ENCODE data around the gene TTLL6.
"Not testable (repeated sequence)": the region's sequence is repeated elsewhere in the genome, so short reads cannot be mapped to it uniquely, and the experiment has no call there.

TTLL6 gene

DNA sequence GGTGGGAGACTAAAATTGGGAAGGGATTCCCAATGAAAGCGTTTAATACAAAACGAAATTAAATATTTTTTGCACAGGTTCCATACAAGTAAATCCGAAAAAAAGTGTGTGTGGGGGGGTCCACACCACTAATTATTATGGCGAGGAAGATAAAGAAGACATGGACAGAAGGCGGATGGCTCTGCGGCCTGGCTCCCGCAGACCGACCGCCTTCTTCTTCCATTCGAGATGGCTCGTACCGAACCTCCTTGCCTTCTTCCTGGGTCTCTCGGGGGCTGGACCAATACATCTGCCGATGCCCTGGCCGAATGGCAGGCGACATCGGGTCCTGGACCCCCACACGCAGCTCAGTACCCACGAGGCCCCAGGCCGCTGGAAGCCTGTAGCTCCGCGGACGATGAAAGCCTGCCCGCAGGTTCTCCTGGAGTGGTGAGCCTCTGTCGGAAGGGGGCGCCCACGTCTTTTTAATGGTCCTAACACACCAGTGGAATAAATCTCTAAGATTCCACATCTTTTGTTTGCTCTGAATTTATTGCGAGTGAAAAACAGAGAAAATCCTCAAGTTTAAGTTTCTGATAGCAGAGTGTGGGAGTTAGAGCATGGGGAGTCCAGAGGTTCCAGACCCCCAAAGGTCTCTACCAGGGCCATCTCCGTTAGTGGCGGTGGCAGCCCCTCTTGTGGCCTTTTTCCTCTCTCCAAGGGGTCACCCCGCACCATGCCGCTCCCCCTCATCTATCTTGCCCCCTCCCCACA lies 92.6 kb downstream of the TTLL6 start:
- peak; percentile 55 for DNase-seq (ENCODE audit: low read depth, low spot score)

DNA sequence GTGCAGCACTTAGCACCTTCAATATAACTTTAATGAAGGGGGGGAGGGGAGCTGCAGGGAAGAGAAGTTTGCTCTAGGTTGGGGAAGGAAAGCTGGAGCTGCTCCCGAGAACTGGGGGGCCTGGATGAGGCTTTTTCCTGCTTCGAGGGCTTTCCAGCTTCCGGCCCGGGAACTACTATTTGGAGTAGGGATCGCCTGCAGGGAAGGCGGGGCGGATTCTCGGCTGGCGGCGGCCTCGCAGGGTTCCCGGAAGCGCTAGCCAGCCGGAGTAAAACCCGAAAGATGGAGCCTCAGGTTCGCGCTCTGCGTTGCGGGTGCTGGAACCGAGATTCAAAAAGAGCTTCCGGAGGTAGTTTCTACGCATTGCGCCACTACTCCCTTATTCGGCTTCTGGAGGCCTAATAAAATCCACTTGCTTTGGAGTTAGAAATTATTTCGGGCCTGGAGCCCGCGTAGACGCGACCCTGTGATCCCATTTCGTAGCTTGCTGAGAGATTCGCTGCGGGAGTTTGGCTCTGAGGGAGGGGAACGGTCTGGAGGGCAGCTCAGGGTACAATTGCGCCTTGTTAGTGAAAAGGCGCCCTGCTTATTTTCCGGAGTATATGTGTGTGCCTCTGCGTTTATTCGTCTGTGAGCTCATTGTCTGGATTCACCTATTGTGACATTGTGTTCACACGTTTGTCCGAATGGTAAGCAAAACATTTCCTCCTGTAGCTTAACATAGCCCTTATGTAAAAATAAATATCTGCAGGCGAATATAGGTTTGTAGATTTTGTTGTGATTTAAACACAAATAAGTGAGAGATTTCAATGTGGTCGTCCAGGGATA lies 93.4 kb downstream of the TTLL6 start:
- no peak for DNase-seq (ENCODE audit: low read depth, low spot score)

DNA sequence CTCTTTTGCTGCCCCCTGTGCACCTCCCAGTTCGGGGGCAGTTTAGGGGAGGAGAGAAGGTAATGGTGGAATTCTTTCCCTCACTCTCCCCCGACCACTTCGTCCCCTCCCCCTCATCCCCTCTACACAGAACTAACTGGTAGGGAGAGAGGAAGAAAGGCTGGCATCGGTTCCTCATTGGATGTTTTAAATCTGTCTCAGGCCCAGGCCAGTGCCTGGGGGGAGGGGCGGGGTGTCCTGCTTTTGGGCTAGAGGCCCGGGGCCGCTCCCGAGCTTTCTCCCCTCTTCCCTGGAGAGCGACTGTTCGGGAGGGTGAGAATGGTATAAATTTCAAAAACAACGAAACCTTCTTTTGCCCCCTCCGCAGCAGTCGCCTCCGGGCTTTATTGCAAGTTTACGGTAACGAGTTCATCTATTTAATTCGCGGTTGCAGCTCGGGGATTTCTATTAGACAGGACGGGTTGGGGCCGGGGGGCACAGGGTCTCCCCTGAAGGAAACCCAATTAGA lies 94.1 kb downstream of the TTLL6 start, which contains the start of gene PRAC2:
TSS of gene PRAC2 (plus strand) at position 271 of the 508 bp plus-strand sequence. CDS start 1,226 bp downstream, outside the sequence.
- no peak for DNase-seq (ENCODE audit: low read depth, low spot score)

DNA sequence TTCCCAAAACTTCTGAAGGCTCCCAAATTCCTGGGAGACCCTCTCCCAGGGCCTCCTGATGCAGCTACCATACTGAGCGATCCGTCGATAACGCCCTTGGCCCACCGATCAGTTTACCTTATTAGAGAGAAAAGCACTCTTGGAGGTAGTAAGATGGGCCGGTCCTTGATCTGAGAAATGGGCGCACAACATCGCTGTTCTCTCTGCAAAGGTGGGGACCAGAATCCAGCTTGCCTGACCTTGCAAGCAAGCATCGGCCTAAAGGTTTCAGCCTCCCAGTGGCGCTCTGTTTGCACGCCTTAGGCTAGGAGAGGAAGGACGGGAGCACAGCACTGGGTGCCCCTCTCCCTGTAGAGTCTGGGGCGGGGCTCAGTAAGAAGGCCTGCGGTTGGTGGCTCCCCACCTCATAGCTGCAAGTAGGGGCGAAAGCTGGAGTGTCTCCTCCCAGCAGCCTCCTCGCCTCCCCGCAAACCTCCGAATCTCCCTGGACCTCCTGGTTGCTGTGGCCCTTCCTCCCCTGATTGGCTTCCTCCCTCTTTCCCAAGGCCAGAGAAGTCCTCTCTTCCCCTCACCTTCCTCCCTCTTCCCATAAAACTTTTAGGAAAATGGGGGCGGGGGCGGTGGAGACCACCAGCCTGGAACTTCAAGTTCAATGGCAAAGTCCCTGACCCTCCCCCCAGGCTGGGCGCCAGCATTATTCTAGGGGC lies 94.7 kb downstream of the TTLL6 start, which contains the start of gene PRAC1:
TSS of gene PRAC1 (minus strand) at position 318 of the 707 bp plus-strand sequence. CDS start at position 192, 126 bp downstream.
- DNase-seq (ENCODE audit: low read depth, low spot score), result no peak

DNA sequence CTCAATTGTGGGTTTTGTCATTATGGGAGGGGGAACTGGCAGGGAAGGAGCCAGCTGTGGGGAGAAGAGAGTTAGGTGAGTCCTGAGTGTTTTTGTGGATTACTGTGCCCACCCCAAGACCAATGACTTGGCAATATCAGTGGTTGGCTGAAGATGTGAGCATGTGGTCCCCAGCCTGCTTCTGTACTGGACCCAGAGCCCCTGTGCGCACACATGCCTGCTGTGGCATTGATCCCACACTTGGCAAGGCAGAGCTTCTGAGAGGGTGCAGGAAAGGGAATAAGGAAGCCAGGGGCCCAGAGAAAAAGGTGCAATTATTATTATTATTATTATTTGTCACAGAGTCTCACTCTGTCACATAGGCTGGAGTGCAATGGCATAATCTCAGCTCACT lies 96.0 kb downstream of the TTLL6 start:
- DNase-seq (ENCODE audit: low read depth, low spot score), result no peak

DNA sequence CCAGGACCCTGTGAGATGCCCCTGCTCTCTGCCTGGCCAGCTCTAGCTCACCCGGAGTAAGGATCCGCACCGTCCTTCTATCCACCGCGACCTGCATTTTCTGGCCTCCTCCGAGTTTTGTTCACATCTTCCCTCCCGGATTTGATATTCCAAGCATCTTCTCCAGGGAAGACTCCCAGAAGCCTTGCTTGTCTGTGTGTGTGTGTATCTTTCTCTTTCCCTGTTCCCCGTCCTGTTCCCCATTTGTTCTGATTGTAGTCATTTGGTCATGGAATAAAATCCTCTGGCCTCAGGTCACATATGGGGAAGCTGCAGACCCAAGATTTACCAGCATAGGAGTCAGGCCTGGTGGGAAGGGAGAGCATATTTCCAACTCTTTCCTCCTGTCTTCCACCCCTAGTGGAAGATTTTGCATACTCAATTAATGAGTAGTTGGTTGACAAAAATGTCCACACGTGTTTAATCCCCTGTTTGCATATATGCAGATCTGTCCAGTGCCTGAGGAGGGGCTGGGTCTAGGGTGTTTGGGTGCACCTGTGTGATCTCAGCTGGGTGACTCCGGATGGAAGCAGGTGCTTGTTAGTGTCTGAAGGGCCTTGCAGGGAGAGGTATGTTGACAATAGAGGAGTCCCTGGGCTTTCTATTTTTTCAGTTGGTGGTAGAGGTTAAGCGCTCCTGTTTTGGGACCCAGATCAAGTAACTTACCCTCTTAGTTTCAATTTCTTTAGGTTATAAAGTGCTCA lies 96.6 kb downstream of the TTLL6 start:
- no peak for DNase-seq (ENCODE audit: low read depth, low spot score)

DNA sequence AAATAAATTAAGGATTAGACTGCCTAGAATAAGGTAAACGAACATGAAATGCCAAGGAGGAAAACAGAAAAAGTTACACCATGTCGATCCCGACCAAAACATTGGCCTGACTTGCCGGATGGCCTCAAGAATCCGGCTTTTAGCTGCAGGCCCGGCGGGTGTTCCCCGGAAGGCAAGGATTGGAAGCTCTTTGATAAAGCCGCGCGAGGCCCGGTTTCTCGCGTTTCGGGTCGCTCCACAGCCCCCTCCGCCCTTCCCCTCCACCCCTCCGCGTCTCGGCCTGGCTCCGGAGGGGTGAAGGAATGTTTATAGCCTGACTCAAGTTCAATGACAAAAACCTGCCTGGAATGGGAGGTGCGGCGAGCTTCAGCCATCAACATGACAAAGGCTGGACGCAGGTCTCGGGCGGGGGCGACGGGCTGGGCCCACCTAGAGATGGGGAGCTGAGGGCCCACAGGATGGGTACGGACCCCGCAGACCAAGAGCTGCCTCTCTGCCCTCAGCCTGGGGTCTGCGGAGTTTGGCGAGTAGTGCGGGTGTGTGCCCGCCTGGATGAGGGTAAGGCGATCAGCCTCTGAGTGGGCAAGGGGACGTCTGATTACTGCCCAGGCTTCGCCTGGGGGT lies 97.3 kb downstream of the TTLL6 start:
- no peak for DNase-seq (ENCODE audit: low read depth, low spot score)

DNA sequence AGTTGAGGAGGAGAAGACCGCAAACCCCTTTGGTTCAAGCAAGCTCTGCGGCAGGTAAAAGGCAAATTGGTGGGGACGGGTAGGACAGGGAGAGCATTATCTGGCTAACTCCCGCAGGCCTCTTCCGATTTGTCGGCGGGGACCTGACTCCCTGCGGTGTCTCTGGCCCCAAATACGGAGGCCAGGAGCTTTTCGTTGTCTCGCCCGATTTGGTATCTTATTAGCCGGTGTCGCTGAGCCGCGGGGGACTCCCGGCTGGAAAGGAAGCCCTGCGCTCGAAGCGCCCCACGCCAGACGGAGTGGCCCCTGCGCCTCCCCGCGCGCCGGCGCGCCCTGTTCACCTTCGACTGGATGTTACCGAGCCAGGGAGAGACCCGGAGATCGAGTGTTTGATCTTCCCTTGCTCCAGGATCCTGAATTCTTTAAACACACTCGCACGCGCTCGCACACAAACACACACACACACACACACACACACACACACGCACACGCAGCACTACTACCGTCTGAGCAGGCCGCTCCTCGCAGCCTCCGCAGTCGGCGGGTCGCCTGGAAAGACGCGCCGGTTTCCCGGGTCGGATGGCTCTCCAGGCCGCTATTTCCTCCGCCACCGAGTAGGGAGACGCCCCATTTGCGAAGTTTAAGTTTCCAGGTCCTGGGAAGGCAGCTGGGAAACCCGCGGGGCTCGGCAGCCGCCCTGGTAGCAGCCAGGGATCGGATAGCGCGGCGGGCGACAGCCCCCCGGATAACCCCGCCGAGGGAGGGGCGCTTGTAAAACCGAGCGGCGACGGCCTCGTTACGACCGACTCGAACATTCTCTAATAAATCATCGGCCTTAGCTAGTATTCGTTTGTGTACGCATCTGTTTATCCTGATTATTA lies 98.0 kb downstream of the TTLL6 start:
- no peak for DNase-seq (ENCODE audit: low read depth, low spot score)

DNA sequence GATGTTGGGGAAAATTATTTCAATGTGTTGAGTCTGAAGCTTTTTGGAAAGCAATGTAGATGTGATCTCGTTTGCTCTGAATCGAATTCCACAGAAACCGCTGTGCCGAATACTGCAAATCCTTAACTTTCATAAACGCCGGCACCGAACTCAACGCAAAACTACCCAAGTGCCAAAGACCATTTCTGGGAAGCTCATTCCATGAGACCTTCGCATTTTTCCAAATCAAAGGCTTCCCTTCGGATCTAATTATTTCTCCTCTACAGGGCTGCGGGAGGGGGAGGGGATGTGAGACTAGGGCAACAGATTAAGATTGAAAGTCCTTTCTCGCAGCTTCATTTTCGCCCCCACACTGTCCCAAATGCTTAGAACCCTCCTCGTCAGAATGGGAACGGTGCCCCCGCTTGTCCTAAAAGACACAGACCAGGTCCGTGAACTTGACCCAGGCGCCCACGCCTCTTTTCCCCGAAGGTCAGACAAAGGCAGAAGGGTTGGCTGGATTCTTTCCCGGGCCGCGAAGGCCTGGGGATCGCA lies 98.7 kb downstream of the TTLL6 start:
- no peak for DNase-seq (ENCODE audit: low read depth, low spot score)

DNA sequence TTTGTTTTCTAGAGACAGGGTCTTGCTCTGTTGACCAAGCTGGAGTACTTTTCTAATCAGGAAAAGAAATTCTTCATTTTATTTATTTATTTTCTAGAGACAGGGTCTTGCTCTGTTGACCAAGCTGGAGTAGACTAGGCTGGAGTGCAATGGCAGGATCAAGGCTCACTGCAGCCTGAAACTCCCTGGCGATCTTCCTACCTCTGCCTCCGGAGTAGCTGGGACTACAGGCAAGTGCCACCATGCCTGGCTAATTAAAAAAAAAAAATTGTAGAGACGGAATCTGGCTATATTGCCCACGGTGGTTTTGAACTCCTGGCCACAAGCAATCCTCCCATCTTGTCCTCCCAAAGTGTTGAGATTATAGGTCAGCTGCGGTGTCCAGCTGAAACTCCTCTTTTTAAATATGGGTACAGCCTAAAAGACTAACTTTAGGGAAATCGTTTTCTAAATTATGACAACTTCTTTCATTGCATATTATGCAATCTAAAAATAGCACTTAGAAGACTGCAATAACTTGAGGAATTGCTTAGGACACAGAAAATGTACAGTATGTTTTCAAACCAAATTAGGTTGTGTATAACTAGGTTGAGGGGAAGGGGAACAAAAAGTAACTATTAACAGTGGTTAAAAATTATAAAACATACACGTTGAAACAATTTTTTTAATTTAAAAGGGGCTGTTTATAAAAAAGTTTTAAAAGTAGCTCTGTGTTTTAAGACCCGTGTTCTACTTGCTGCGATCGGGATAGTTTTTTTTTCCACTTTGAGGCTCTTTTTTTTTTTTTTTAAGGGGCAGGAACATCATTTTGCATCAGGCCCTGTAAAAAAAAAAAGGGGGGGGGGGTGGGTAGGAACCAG lies 99.4 kb downstream of the TTLL6 start:
- no peak for DNase-seq (ENCODE audit: low read depth, low spot score)

DNA sequence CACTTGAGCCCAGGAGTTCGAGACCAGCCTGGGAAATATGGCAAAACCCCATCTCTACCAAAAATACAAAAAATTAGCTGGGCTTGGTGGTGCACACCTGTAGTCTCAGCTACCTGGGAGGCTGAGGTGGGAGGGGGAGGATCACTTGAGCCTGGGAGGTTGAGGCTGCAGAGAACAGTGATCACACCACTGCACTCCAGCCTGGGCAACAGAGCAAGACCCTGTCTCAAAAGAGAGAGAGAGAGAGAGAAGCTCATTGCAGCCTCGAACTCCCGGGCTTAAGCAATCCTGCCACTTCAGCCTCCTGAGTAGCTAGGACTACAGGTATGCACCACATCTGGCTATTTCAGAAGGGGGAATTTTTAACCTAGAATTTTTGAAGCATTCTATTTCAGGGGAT lies 100.5 kb downstream of the TTLL6 start:
- DNase-seq (ENCODE audit: low read depth, low spot score), result not testable (repeated sequence)

DNA sequence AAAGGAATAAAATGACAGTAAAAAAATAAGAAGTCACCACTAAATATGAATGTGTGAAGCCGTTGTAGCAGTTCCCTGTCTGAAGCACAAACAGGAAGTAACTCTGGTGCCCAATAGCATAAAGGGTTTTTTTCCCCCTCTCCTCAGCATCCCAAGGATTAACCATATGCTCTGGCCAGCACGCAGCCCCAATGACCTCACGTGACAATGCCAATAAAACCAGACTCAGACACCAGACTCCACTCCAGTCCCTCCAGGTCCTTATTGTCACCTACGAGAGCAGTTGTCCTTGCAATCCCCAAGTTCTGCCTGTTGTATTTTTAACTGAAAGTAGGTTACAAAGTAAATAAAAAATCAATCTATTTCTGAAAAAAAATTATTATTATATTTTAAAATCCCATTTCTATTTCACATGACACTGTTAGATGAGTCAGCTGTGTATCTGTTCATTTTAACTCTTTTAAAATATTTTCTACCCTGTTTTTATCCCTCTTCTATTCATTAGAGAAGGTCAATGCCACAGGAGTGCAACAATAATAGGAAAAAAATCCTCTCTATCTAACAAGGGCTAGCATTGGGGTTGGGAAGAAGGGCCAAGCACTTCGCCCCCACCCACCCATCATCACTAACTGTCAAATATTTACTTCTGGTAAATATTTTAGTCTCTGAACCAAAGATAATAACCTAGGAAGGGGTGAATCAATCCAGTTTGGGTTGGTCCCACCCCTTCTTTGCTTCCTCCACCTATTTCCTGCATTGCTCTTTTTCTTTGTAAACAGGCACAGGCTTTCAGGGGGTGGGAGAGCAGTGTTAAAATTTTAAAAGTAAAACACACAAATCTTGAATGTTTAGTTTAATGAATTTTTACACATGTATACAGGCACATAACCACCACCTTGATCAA lies 101.3 kb downstream of the TTLL6 start:
- no peak for DNase-seq (ENCODE audit: low read depth, low spot score)

Data from activated naive CD8-positive, alpha-beta T cell treated with anti-CD3 and anti-CD28 coated beads, Interleukin-2, amount 50 U/mL, for 16 hours (primary cell).